DMS153 treated with DMSO at 0.1 percent for 48 hours (cell line): ENCODE measurements around the gene RNF169.
"Not testable (repeated sequence)": the region's sequence is repeated elsewhere in the genome, so short reads cannot be mapped to it uniquely, and the experiment has no call there.

Experiments
- DNase-seq: peaks from one replicate; lab custom pipeline; 2025; ENCODE audit not compliant: unreplicated experiment; lab: John Stamatoyannopoulos, UW

The RNF169 gene

DNA sequence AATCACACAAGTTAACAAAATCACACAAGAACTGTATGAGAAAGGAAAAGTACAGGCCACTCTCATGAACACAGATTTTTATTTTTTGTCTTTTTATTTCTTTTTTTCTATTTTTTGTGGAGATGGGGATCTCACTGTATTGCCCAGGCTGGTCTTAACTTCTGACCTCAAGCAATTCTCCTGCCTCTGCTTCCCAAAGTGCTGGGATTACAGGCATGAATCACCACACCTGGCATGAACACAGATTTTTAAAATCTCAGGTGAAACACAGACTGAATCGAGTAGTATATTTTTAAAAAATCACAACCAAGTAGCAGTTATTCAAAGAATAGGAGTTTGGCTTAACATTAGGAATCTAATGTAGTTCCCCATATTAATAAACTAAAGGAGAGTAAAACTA is 18.3 kb downstream of the RNF169 start:
- DNase-seq = no peak

DNA sequence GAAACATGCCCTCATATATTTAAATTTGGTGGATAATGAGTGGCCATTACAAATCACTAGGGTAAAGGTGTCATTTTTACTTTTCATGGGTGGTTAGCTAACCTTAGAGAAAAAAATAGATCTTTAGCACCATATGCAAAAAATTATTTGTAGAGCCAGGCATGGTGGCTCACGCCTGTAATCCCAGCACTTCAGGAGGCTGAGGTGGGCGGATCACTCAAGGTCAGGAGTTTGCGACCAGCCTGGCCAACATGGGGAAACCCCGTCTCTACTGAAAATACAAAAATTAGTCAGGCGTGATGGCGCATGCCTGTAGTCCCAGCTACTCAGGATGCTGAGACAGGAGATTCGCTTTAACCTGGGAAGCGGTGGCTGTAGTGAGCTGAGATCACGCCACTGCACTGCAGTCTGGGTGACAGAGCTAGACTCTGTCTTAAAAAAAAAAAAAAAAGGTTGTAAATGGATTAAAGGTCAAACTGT is 19.6 kb downstream of the RNF169 start:
- not testable (repeated sequence) for DNase-seq

DNA sequence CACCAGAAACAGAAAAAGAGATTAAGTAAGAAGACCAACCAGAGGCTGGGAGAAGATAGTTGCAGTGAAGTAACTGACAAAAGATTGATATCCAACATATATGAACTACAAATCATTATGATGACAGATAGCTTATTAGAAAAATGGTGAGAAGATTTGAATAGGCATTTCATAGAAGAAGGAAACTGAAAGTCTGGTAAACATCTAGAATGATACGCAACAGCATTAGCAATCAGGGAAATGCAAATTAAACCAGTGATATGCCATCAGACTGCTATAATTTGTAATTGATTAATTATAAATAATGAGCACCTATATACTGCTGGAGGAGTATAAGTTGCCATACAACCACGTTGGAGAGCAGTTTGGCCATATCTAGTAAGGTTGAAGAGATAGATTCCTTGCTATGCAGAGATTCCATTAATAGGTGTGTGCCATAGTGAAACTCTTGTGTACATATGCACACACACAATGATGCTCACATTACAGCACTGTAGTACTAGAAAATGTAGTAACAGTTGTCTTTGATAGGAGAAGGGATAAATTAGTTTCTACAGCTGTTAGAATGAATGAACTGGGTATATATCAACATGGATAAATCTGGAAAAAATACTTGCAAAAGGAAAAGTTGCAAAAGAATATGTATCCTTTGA is 20.5 kb downstream of the RNF169 start:
- DNase-seq = no peak

DNA sequence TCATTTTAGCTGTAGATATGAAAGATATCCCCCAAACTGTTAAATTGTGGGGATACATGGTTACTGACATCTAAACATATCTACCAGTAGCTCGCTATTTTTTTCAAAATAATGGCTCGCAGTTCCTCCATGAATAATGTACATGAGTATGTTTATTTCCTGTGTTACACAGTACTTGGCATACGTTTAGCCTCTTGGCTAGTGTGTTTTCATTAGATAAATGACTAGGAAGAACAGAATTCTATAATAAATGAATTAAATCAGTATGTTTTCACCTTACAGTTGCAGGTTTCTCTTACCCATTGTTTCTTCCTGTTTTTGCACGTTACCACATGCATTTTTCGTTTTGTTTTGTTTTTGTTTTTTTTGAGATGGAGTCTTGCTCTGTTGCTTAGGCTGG is 21.8 kb downstream of the RNF169 start:
- DNase-seq = no peak

DNA sequence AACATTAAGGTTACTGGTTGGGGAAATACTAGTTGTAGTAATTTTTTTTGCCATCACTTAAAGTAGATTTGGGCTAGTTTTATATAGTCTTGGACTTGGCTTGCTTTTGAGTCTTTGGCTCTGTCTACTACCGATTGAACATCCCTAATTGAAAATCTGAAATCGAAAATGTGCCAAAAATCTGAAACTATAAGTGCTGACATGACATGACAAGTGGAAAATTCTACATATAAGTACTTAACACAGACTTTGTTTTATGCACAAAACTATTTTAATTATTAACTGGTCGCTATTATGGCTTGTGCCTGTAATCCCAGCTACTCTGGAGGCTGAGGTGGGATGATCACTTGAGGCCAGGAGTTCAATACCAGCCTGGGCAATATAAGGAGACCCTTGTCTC is 22.5 kb downstream of the RNF169 start:
- DNase-seq = no peak

DNA sequence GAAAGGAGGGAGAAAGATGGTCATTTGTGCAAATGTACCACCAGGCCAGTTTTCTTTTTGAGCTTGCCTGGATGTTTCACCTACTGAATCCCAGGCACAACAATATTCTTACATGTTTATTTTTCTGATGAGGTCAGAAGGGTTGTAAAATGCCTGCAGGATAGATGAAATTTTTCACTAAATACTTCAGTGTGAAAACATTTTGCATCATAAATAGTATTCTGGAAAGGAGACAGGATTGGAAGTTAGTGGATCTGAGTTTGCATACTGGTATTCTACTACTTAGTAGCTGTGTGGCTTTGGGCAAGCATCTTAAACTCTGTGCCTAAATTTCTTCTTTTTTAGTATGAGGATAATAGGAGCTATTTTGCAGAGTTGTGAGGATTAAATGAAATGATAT is 24.8 kb downstream of the RNF169 start:
- no peak for DNase-seq

DNA sequence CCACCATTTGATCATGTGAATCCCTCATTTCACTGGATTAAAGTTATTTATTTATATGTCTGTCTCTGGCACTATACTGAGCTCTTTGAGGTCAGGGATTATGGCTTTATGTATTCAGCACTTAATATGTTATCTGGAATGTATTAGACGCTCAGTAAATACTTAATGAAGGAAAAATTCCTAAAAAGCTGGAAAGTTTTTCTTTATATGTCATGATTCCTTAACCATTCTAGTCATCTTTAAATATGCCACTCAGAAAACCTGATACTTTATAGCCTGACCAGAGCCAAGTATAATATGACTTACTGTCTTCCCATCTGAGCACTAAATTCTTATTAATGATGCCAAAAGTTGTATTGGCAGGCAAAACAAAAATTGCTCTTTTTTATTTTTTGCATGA is 27.1 kb downstream of the RNF169 start:
- DNase-seq = no peak

DNA sequence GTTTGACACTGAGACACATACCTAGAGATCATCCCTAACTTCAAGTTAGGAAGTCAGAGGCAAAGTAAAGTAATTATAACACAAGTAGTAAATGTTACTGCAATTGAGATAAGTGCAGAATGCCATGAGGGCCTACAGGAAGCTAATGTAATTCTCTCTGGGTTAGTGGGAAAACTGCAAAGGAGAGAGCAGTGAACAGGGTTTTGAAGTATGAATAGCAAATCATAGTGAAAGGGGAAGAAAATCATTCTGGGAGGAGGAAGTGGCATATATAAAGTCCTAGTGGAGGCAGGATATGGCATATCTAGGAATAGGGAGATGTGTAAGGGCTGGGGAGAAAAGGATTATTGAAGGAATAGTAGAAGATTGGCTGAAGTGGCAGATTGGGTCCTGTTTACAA is 27.9 kb downstream of the RNF169 start:
- no peak for DNase-seq

DNA sequence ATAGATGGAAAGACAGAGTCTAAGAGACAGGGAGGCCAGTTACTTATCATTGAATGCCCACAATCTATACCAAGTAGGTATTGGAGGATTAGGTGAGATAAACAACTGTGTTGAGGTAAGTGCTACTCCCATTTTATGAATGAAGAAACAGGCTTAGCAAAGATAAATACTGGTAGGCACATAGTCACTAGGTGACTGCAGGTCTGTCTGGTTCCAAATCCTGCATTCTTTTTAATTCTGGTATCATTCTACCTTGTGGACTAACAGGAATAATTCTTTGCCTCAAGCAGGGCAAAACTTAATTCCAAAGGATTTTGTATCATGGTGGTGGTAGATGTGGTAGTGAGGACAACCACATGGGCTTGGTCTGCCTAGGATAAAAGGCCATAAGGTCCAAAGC is 28.4 kb downstream of the RNF169 start:
- no peak for DNase-seq

DNA sequence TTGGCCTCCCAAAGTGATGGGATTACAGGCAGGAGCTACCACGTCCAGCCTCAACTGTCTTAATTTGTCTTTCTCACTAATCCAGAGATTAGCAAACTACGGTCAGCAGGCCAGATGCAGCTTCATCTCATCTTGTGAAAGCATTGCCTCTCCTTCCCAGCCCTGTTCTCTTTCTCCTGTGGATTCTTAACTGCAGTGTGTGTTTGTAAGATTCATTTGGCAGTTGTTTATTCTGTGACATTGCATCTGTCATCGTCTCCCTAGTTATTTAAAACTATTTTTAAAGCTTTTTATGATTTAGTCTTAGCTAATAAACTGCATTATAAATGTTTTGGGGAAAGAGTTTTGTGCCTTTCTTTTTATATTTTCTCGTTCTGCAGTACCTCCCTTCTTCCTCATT is 29.2 kb downstream of the RNF169 start:
- no peak for DNase-seq

DNA sequence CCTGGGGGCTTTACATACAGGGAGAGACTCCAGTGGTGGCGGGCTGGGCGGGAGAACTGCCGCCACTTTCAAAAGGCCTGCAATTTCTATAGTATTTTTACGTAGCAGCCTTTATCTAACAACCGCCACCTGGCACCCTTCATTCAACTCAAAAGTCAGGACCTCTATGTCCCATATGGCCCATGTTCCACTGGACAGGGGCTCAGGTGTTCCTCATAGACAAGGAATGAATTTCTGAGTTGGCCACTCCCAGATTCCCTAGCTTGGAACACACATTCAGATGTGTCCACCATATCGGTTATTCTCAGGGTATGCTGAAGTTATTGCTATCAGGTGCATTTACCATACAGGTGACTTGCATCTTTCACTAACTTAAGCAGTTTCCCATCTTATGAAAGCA is 29.9 kb downstream of the RNF169 start:
- no peak for DNase-seq

DNA sequence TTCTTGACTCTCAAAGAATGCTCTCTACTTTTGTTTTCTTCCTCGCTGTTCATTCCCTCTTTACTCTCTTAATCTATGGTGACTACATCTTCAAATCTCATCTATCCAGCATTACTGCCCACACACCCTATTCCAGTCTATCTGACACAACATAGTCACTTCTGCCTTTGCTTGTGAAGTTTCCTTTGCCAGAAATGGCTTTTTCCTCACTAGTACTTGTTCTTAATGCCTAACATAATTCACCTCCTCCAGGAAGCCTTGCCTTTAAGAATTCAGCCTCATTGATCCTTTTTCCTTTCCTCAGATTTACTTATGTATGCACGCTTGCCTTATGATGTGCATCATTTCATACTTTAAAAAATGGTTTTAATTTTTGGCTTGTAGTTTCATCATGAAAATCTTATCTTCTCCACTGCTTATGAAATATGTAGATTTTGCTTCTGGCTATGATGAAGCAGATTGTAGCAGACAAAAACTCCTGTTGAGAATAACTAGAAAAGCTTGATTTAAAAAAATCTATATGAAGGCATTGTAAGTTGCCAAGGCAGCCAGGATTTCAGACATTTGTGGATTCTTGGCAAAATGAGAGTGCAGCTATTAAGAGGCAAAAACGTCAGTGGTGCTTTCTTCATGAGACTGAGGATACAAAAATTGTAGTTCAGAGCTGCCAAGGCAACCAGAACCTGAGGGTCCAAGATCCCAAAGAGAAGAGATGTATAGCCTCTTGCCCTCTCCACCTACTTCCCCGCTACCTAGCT is 31.8 kb downstream of the RNF169 start:
- DNase-seq = no peak

DNA sequence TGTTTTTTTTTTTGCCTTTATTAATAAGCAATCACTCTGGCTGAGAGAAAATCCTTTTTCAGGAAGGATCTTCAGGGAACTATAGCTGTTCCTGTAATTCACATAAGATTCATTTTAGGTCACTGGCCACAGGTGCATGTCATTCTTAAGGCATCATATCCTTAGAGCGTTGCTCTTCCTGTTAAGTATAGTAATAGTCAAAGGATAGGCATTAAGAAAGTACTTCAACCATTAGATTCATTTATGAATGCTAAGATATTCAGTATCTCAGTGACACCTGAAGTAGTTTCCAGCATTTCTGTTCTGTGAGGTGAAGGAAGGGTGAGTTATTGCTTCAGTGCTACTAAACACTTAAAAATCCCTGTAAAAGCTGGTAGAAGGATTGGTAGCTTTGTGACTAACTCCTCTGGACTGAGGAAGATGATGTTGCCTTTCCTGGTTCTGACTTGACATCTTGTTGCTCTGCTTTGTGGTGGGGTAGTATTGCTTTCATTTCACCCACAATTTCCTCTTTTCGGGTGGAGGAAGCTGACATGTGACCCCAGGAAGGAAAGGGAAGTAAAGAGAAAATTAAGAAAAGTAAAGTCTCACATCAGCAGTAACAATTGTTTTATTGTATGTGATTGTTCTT is 34.7 kb downstream of the RNF169 start:
- DNase-seq = no peak

DNA sequence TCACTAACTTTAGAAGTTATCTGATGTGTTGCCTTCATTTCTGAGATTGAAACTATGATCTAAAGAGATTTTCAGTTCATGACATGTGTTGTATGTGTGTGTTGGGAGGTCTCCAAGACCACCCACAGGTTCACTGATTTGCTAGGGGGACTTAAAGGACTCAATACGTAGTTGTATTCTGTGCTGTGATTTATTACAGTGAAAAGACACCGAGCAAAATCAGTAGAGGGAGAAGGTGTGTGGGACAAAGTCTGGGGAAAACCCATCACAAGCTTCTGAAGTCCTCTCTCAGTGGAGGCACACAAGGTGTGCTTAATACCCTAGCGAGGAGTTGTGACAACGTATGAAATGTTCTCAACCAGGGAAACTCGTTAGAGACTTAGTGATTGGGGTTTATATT is 35.6 kb downstream of the RNF169 start:
- no peak for DNase-seq

DNA sequence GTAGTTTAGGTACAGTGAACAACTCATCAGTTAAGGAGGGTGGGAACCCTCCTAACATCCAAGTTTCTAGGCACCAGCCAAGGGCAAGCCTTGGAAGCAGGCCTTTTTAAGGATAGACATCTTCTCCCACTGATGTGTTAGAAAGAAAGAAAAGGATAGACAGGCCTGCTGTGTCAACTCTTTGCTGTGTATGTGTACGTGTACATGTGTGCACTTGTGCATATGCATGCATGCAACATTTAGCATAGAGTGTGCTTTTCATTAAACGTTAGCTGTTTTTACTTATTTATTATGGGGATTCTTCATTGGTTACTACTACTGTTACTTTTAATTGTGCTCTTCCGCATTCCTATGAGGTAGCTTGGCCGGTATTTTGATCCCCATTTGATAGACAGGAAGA is 36.1 kb downstream of the RNF169 start:
- DNase-seq = no peak

DNA sequence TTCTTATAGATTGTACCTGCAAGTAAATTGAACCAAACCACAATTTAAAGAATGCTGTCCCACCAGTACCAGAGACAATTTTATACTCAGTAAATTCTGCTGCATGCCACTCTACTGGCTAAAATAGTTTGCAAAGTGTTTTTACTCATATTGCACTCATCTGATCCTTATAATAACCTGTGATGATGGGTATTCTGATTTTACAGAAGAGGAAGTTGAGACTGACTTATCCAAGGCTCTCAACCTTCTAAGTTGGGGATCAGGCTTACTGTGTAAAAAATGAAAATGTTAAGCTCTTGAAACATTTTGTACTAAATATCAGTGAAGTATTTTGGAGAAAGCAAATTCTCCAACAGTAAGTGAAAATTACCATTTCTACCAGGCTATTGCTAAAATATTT is 37.9 kb downstream of the RNF169 start:
- no peak for DNase-seq

DNA sequence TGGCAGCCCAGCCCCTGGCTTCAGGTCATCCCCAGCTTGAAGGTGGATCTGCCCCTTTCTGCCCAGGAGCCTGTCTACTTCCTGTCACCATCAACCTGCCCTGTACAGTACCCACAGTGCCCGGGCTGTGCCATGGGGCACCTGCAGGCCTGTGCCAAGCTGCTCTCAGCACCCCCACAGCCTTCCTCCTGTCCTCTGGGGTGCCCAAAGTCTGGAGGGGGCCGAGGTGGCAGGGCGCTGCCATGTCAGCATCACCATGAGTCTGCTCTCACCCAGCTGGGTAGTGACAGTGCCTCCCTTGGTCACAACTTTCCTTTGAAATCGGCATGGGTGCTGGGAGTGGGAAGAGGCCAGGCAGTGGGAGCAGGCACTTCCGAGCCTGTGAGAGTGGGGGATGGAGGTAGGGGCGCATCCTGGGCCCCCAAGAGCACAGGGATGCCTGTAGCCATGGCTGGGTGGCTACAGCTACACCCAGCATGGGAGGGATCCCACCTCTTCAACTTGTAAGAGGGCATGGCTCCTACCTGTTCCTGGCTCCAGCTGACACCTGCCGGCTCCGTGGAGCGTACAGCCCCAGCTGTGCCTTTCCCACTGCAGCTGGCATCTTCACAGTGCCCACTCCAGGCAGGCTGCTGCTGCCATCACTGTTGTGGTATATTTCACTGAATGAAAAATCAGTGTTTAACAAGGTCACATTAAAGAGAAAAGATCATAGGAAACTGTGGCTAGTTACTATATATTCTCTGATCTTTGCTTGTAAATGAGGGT is 42.9 kb downstream of the RNF169 start:
- DNase-seq = no peak

DNA sequence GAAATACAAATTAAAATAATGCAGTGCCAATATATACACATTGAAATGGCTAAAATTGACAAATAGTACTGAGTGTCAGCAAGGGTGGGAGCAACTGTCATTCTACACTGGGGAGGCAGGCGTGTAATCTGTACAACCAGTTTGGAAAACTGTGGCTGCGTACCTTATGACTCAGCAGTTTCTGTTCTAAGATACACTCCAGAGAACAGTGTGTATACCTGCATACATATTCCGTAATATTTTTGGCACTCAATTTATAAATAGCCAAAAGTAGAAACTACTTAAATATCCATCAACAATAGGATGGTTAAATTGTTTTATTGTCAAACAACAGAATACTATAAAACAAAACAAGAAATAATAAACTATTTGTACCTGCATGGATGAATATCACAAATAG is 57.6 kb downstream of the RNF169 start:
- no peak for DNase-seq

DNA sequence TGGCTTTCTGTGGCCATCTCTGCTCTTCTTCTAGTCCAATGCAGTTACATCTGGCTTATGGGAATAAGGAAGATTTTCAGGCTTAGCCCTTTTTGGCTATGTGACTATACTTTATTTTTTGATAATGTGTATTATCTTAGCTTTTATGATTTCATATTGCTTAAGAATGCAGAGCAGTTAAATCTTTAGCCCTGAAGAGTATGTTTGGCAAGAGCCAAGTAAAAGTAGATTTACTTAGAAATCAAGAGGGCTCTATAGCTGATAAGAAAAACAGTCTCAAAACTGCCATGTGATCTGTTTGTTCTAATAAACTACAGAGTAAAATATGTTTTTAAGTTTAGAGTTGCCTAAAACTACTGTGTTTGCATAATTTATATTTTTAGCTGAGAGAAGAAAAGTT is 61.2 kb downstream of the RNF169 start:
- no peak for DNase-seq

DNA sequence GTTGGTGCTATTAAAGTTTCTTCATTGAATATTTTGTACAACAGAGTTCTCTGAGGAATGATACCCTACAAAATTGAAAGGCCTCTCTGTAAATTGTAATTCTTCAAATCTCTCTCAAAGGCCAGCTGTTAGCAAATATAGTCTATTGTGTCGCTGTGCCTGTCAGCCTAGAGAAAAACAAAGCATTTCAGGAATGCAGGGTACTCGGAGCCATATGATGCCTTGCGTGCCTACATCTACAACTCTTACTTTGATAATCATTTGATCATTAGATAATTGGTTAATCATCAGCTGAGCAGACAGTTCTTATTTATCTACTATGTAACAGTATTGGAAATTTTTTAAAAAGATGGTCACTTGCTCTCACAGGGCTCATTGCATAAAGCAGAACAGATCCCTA is 67.3 kb downstream of the RNF169 start:
- DNase-seq = no peak

DNA sequence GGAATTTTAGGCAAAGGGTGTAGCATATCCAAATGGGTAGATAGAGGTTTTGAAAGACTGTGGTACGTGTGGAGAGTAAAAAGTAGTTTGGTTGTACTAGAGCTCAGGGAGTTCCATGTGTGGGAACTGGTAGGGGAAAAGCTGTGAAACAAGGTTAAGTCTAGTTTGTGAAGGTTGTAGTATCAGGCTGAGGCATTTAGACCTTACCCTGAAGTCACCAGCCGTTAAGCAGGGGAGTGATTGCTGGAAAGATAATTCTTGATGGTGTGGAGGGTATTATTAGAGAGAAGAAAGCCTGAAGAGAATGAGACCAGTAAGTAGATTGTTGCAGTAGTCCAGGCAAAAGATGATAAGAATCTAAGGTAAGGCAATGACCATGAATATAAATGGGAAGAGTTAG is 68.0 kb downstream of the RNF169 start:
- DNase-seq = no peak
